Muscle layer of duodenum (tissue), 2 donors: ENCODE results near the gene ZCCHC7.
"Not testable (repeated sequence)": the region's sequence is repeated elsewhere in the genome, so short reads cannot be mapped to it uniquely, and the experiment has no call there.

Experiments
- H3K27ac ChIP-seq: one replicate; pipeline ENCODE4 v1.7.0; 2013; ENCODE audit warnings: mild to moderate bottlenecking, low read length
- H3K27me3 ChIP-seq: one replicate; pipeline ENCODE4 v1.7.0; 2013; ENCODE audit warnings: low read depth, mild to moderate bottlenecking, control low read depth, low read length
- H3K36me3 ChIP-seq, 2 donors: one replicate each; pipeline ENCODE4 v1.7.0; 2013; ENCODE audit warnings: low read length in 2 of 2, control low read depth in 1 of 2, mild to moderate bottlenecking in 1 of 2; ENCODE audit not compliant: insufficient read depth in 2 of 2, control insufficient read depth in 1 of 2
- H3K4me1 ChIP-seq, 2 donors: one replicate each; pipeline ENCODE4 v1.7.0; 2013; ENCODE audit warnings: low read length in 2 of 2, mild to moderate bottlenecking in 2 of 2, control low read depth in 1 of 2, moderate library complexity in 1 of 2; ENCODE audit not compliant: insufficient read depth in 2 of 2, control insufficient read depth in 1 of 2
- H3K4me3 ChIP-seq, 2 donors: one replicate each; pipeline ENCODE4 v1.7.0; 2013; ENCODE audit warnings: low read length in 2 of 2, low read depth in 1 of 2, mild to moderate bottlenecking in 1 of 2
- H3K9me3 ChIP-seq, 2 donors: one replicate each; pipeline ENCODE4 v1.7.0; 2013; ENCODE audit warnings: low read length in 2 of 2, control low read depth in 1 of 2, mild to moderate bottlenecking in 1 of 2; ENCODE audit not compliant: control insufficient read depth in 1 of 2
- donor health status: healthy.

The ZCCHC7 gene

GRCh38 chr9:37097294-37097693 is 23.1 kb upstream of the ZCCHC7 start:
- Histone ChIP-seq H3K4me1 (no peaks in the 10 kb centered on the region), H3K9me3 (no peaks in the 10 kb centered on the region), H3K27ac (no peak overlapping the region), H3K4me3 (no peak overlapping the region), H3K36me3 (no peaks in the 10 kb centered on the region), H3K27me3 (no peaks in the 10 kb centered on the region)

- Histone ChIP-seq H3K4me1 (no peaks in the 10 kb centered on the region), H3K27me3 (no peaks in the 10 kb centered on the region), H3K9me3 (no peaks in the 10 kb centered on the region), H3K27ac (no peak overlapping the region), H3K4me3 (no peak overlapping the region), H3K36me3 (no peaks in the 10 kb centered on the region)
These were observed 20.0 kb upstream of the ZCCHC7 start for GRCh38 chr9:37100327-37100726.

- H3K4me3 ChIP-seq, result no peak overlapping the region
- no peaks in the 10 kb centered on the region for H3K27me3 ChIP-seq
- no peak overlapping the region for H3K27ac ChIP-seq
- H3K4me1 ChIP-seq, result no peaks in the 10 kb centered on the region
- no peaks in the 10 kb centered on the region for H3K9me3 ChIP-seq
- no peaks in the 10 kb centered on the region for H3K36me3 ChIP-seq
These were observed 19.6 kb upstream of the ZCCHC7 start for GRCh38 chr9:37100741-37101140.

GRCh38 chr9:37102486-37102885 is 17.9 kb upstream of the ZCCHC7 start:
- Histone ChIP-seq H3K4me1 (no peaks in the 10 kb centered on the region), H3K36me3 (no peaks in the 10 kb centered on the region), H3K4me3 (no peak overlapping the region), H3K27ac (no peak overlapping the region), H3K27me3 (no peaks in the 10 kb centered on the region), H3K9me3 (no peaks in the 10 kb centered on the region)

GRCh38 chr9:37104183-37104889 is 16.0 kb upstream of the ZCCHC7 start:
- Histone ChIP-seq H3K4me1 (no peaks in the 10 kb centered on the region), H3K27ac (no peak overlapping the region), H3K9me3 (no peaks in the 10 kb centered on the region), H3K4me3 (no peak overlapping the region), H3K36me3 (no peaks in the 10 kb centered on the region), H3K27me3 (no peaks in the 10 kb centered on the region)

- Histone ChIP-seq H3K27ac (no peak overlapping the region), H3K9me3 (no peaks in the 10 kb centered on the region), H3K36me3 (no peaks in the 10 kb centered on the region), H3K27me3 (no peaks in the 10 kb centered on the region), H3K4me1 (no peaks in the 10 kb centered on the region), H3K4me3 (no peak overlapping the region)
These were observed 15.1 kb upstream of the ZCCHC7 start for GRCh38 chr9:37105234-37105633.

GRCh38 chr9:37107701-37108100 is 12.7 kb upstream of the ZCCHC7 start:
- no peak overlapping the region for H3K4me3 ChIP-seq
- no peak overlapping the region for H3K27ac ChIP-seq
- no peaks in the 10 kb centered on the region for H3K36me3 ChIP-seq
- no peaks in the 10 kb centered on the region for H3K27me3 ChIP-seq
- H3K9me3 ChIP-seq, result no peaks in the 10 kb centered on the region
- H3K4me1 ChIP-seq, result no peaks in the 10 kb centered on the region

- H3K36me3 ChIP-seq, H3K27me3 ChIP-seq, H3K4me1 ChIP-seq, H3K4me3 ChIP-seq, H3K27ac ChIP-seq, H3K9me3 ChIP-seq: not testable (repeated sequence)
These were observed 5.9 kb upstream of the ZCCHC7 start for GRCh38 chr9:37114442-37114841.

- Histone ChIP-seq H3K27me3 (no peaks in the 10 kb centered on the region), H3K4me3 (no peak overlapping the region), H3K9me3 (no peaks in the 10 kb centered on the region), H3K27ac (no peak overlapping the region), H3K36me3 (peaks cover 0 to 5% of the 10 kb centered on the region in 2 donors), H3K4me1 (peaks cover 0 to 5% of the 10 kb centered on the region in 2 donors)
These were observed 2.4 kb upstream of the ZCCHC7 start for GRCh38 chr9:37117956-37118355.

- H3K27ac ChIP-seq, result no peak overlapping the region
- peak overlapping the region in 1 of 2 donors; percentile 72 for H3K4me3 ChIP-seq
- H3K36me3 ChIP-seq, result peaks cover 0 to 5% of the 10 kb centered on the region in 2 donors
- H3K9me3 ChIP-seq, result no peaks in the 10 kb centered on the region
- H3K4me1 ChIP-seq, result peaks cover 0 to 5% of the 10 kb centered on the region in 2 donors
- no peaks in the 10 kb centered on the region for H3K27me3 ChIP-seq
These were observed 1.0 kb upstream of the ZCCHC7 start for GRCh38 chr9:37119360-37119759.

- not testable (repeated sequence) for H3K4me1 ChIP-seq, H3K9me3 ChIP-seq, H3K36me3 ChIP-seq, H3K27me3 ChIP-seq
- Histone ChIP-seq H3K4me3 (peak overlapping the region; percentile 66 to 72), H3K27ac (peak overlapping the region; percentile 86)
These were observed 515 bp downstream of the ZCCHC7 start for GRCh38 chr9:37120843-37121335.

- Histone ChIP-seq H3K4me3 (peak overlapping the region in 1 of 2 donors; percentile 66), H3K36me3 (peaks cover 0 to 9% of the 10 kb centered on the region in 2 donors), H3K27ac (no peak overlapping the region), H3K27me3 (no peaks in the 10 kb centered on the region), H3K9me3 (no peaks in the 10 kb centered on the region), H3K4me1 (peaks cover 0 to 10% of the 10 kb centered on the region in 2 donors)
These were observed 1.5 kb downstream of the ZCCHC7 start for GRCh38 chr9:37121881-37122280.
